HL-60/S4 treated with phorbol 12-myristate 13-acetate at 8.2 ng/mL for 4 days and 3 days (cell line): ENCODE results near the gene NDUFB2.
"Not testable (repeated sequence)": the region's sequence is repeated elsewhere in the genome, so short reads cannot be mapped to it uniquely, and the experiment has no call there.

ENCODE experiments used
- in situ Hi-C: fragments of 300-500 bp; cut with MboI; formaldehyde crosslinking; loops from 2 replicates; pipeline ENCODE4 v1.15.0; 2022; ENCODE audit warnings: low sequenced_read_pairs

Gene NDUFB2

GRCh38 chr7:140689199-140690152, 7.0 kb upstream of the NDUFB2 start:
- in situ Hi-C loops = no loop called here

GRCh38 chr7:140691376-140692045, 5.0 kb upstream of the NDUFB2 start:
- in situ Hi-C loops = no loop called here

- in situ Hi-C loops = not testable (repeated sequence)
Measured at GRCh38 chr7:140693849-140694248, 2.7 kb upstream of the NDUFB2 start.

GRCh38 chr7:140694592-140694991, 1.9 kb upstream of the NDUFB2 start:
- in situ Hi-C loops = no loop called here

- in situ Hi-C loops = no loop called here
Measured at GRCh38 chr7:140695381-140695780, 1.1 kb upstream of the NDUFB2 start.

GRCh38 chr7:140696024-140696679, 356 bp upstream of the NDUFB2 start:
- in situ Hi-C loops = no loop called here

- in situ Hi-C loops = no loop called here
Measured at GRCh38 chr7:140697447-140698143, 1.1 kb downstream of the NDUFB2 start.

- in situ Hi-C loops = no loop called here
Measured at GRCh38 chr7:140698477-140698876, 2.0 kb downstream of the NDUFB2 start.

- in situ Hi-C loops = no loop called here
Measured at GRCh38 chr7:140702774-140703173, 6.3 kb downstream of the NDUFB2 start.

- in situ Hi-C loops = no loop called here
Measured at GRCh38 chr7:140704205-140704604, 7.7 kb downstream of the NDUFB2 start.

- in situ Hi-C loops = no loop called here
Measured at GRCh38 chr7:140707132-140707531, 10.6 kb downstream of the NDUFB2 start.

- in situ Hi-C loops = not testable (repeated sequence)
Measured at GRCh38 chr7:140708764-140709163, 12.3 kb downstream of the NDUFB2 start.

GRCh38 chr7:140712392-140712791, 15.9 kb downstream of the NDUFB2 start:
- in situ Hi-C loops = not testable (repeated sequence)

- in situ Hi-C loops = no loop called here
Measured at GRCh38 chr7:140714331-140715040, 18.0 kb downstream of the NDUFB2 start.

- in situ Hi-C loops = no loop called here
Measured at GRCh38 chr7:140719721-140720120, 23.2 kb downstream of the NDUFB2 start.

GRCh38 chr7:140722254-140722653, 25.7 kb downstream of the NDUFB2 start:
- in situ Hi-C loops = no loop called here

- in situ Hi-C loops = no loop called here
Measured at GRCh38 chr7:140723006-140723405, 26.5 kb downstream of the NDUFB2 start.

- in situ Hi-C loops = no loop called here
Measured at GRCh38 chr7:140723574-140723973, 27.1 kb downstream of the NDUFB2 start.

- in situ Hi-C loops = no loop called here
Measured at GRCh38 chr7:140724706-140725105, 28.2 kb downstream of the NDUFB2 start.

GRCh38 chr7:140726281-140726680, 29.8 kb downstream of the NDUFB2 start:
- in situ Hi-C loops = no loop called here
